Testis (tissue), 3 donors: ENCODE measurements around the gene ATP2B3. TPM values are rescaled to one million over a fixed set of nuclear protein-coding genes. Genes with fewer than 3 reads are reported as not detected.

Experiments
- DNase-seq: peaks from one replicate; pipeline ENCODE4 v3.0.0-alpha.2; 2019
- H3K27ac ChIP-seq, 2 donors: fragments of 200-600 bp; sonication (generic); one replicate each; pipeline ENCODE4 v1.5.1; 2019
- H3K27me3 ChIP-seq: fragments of 200-600 bp; sonication (generic); one replicate; pipeline ENCODE4 v1.5.1; 2019
- H3K36me3 ChIP-seq: fragments of 200-600 bp; sonication (generic); one replicate; pipeline ENCODE4 v1.5.1; 2017; ENCODE audit warnings: low read depth; ENCODE audit errors: missing control alignments
- H3K4me1 ChIP-seq: fragments of 200-600 bp; sonication (generic); one replicate; pipeline ENCODE4 v1.5.1; 2019
- H3K4me3 ChIP-seq, 2 donors: fragments of 200-600 bp; sonication (generic); one replicate each; pipeline ENCODE4 v1.5.1; 2017 to 2019
- H3K9me3 ChIP-seq: fragments of 200-600 bp; sonication (generic); one replicate; pipeline ENCODE4 v1.5.1; 2017
- CTCF ChIP-seq, 3 experiments: fragments of 450-650 bp in 2 of 3; fragments of 200-600 bp in 1 of 3; sonication (generic) in 1 of 3; IDR thresholded peaks; one replicate each; pipeline ENCODE4 v1.5.1; 2016 to 2019; ENCODE audit warnings: antibody characterized with exemption in 3 of 3, mild to moderate bottlenecking in 2 of 3, moderate library complexity in 1 of 3
- POLR2A ChIP-seq: fragments of 450-650 bp; IDR thresholded peaks from one replicate; pipeline ENCODE4 v1.6.1; 2017; ENCODE audit warnings: antibody characterized with exemption, mild to moderate bottlenecking, moderate library complexity
- WGBS, 2 donors: methylation state at CpG; one replicate each; pipeline ENCODE4 v1.1.5; 2018; 5-methylcytosine and 5-hydroxymethylcytosine counted together
- intact Hi-C: fragments of 100-400 bp; cut with DNase I; formaldehyde crosslinking; loops from one replicate; pipeline ENCODE4 v1.15.1; 2023; ENCODE audit warnings: low total_unique reads
- polyA plus RNA-seq: library from polyadenylated mRNA; stranded (reverse); fragments of 350-450 nt; fragmentation: Illumina TruSeq; extraction: RNeasy Lipid Tissue Mini Kit (QIAGEN cat#74804); gene quantifications from one replicate; pipeline ENCODE4 v1.2.3, GENCODE V29; 2014; ENCODE audit warnings: low read depth, low replicate concordance; ENCODE audit not compliant: insufficient read depth
- total RNA-seq, 2 donors: library from RNA; depleted of rRNA; stranded (reverse); fragments of >200 nt; gene quantifications; one replicate each; pipeline ENCODE4 v1.2.3, GENCODE V29; 2016

ATP2B3 gene
- total and polyA plus RNA-seq, 3 donors from 2014 or later = 0.16 to 1.2 (median 0.73) TPM

GRCh38 chrX:153526801-153527200 is 9.4 kb downstream of the ATP2B3 start:
- TF ChIP-seq POLR2A (no peak), CTCF (IDR thresholded peaks at IDR 0.05) (no peak)
- intact Hi-C loops = no loop called here
- no peak for DNase-seq
- Histone ChIP-seq H3K9me3 (no peaks in the 10 kb centered on the region), H3K4me3 (no peak overlapping the region), H3K27me3 (no peaks in the 10 kb centered on the region), H3K27ac (no peak overlapping the region), H3K36me3 (no peaks in the 10 kb centered on the region), H3K4me1 (no peaks in the 10 kb centered on the region)
- 69% methylated on average over 5 of the region's 10 CpGs; no CpG with 5 or more reads in 1 of the 2 donors for WGBS, 2 donors

GRCh38 chrX:153527208-153527607 is 9.8 kb downstream of the ATP2B3 start:
- DNase-seq = no peak
- Histone ChIP-seq H3K36me3 (no peaks in the 10 kb centered on the region), H3K4me1 (no peaks in the 10 kb centered on the region), H3K4me3 (no peak overlapping the region), H3K27me3 (no peaks in the 10 kb centered on the region), H3K27ac (no peak overlapping the region), H3K9me3 (no peaks in the 10 kb centered on the region)
- no peak for TF ChIP-seq CTCF (IDR thresholded peaks at IDR 0.05)
- TF ChIP-seq POLR2A = no peak
- WGBS, 2 donors = 69% methylated on average over 13 of the region's 15 CpGs; no CpG with 5 or more reads in 1 of the 2 donors
- intact Hi-C loops = no loop called here

GRCh38 chrX:153530411-153531129 is 13.1 kb downstream of the ATP2B3 start:
- TF ChIP-seq POLR2A (no peak), CTCF (IDR thresholded peaks at IDR 0.05) (no peak)
- Histone ChIP-seq H3K9me3 (no peaks in the 10 kb centered on the region), H3K27me3 (no peaks in the 10 kb centered on the region), H3K4me3 (no peak overlapping the region), H3K36me3 (no peaks in the 10 kb centered on the region), H3K4me1 (no peaks in the 10 kb centered on the region), H3K27ac (no peak overlapping the region)
- intact Hi-C loops = no loop called here
- no peak for DNase-seq
- 56 to 71% methylated on average over 5 to 16 of the region's 20 CpGs for WGBS, 2 donors

GRCh38 chrX:153533091-153533490 is 15.6 kb downstream of the ATP2B3 start:
- no peak for TF ChIP-seq CTCF (IDR thresholded peaks at IDR 0.05)
- TF ChIP-seq POLR2A = no peak
- Histone ChIP-seq H3K4me3 (no peak overlapping the region), H3K36me3 (no peaks in the 10 kb centered on the region), H3K27me3 (no peaks in the 10 kb centered on the region), H3K4me1 (no peaks in the 10 kb centered on the region), H3K27ac (no peak overlapping the region), H3K9me3 (no peaks in the 10 kb centered on the region)
- 57 to 73% methylated on average over 15 of the region's 15 CpGs for WGBS, 2 donors
- intact Hi-C loops = no loop called here
- no peak for DNase-seq

GRCh38 chrX:153537080-153537479 is 19.6 kb downstream of the ATP2B3 start:
- H3K4me3 ChIP-seq = no peak overlapping the region
- H3K4me1 ChIP-seq = no peaks in the 10 kb centered on the region
- H3K9me3 ChIP-seq = no peaks in the 10 kb centered on the region
- H3K27ac ChIP-seq = no peak overlapping the region
- no peaks in the 10 kb centered on the region for H3K36me3 ChIP-seq
- no peak for TF ChIP-seq CTCF (IDR thresholded peaks at IDR 0.05)
- no peak for TF ChIP-seq POLR2A
- WGBS, 2 donors = 56 to 58% methylated on average over 3 to 11 of the region's 11 CpGs
- intact Hi-C loops = loop anchor here (5.0 kb wide), 1 partner anchor 130 kb away; no protein-coding TSS in a partner anchor
- no peak for DNase-seq
- no peaks in the 10 kb centered on the region for H3K27me3 ChIP-seq
